Ecto neural progenitor cell (in vitro differentiated cells): ENCODE data around the gene RNF112.

ENCODE experiments used
- DNase-seq: peaks from one replicate; pipeline ENCODE4 v3.0.0-alpha.2; 2018; ENCODE audit warnings: low spot score

Gene RNF112

GRCh38 chr17:19410875-19411620, at the start of gene RNF112:
Gene RNF112, plus strand, starts transcription at chr17:19411232. Its CDS starts 177 bp downstream, at chr17:19411409.
- DNase-seq = peak; percentile 58

- DNase-seq = no peak
Observed at GRCh38 chr17:19361326-19361725, 49.7 kb upstream of the RNF112 start.

- no peak for DNase-seq
Observed at GRCh38 chr17:19361944-19362276, 49.1 kb upstream of the RNF112 start.

- peak; percentile 98 for DNase-seq
Observed at GRCh38 chr17:19362277-19363113, 48.5 kb upstream of the RNF112 start, which contains the start of gene B9D1. Gene B9D1, minus strand, starts transcription at chr17:19362723. Its CDS starts 154 bp downstream, at chr17:19362569.

- DNase-seq = no peak
Observed at GRCh38 chr17:19363114-19363438, 48.0 kb upstream of the RNF112 start.

GRCh38 chr17:19363460-19364035, 47.5 kb upstream of the RNF112 start:
- DNase-seq = no peak

GRCh38 chr17:19364699-19365498, 46.1 kb upstream of the RNF112 start:
- DNase-seq = no peak

- no peak for DNase-seq
Observed at GRCh38 chr17:19365499-19365817, 45.6 kb upstream of the RNF112 start.

GRCh38 chr17:19365833-19366636, 45.0 kb upstream of the RNF112 start:
- no peak for DNase-seq

- no peak for DNase-seq
Observed at GRCh38 chr17:19366637-19366972, 44.4 kb upstream of the RNF112 start.

- no peak for DNase-seq
Observed at GRCh38 chr17:19368229-19368628, 42.8 kb upstream of the RNF112 start.

- no peak for DNase-seq
Observed at GRCh38 chr17:19369107-19369778, 41.8 kb upstream of the RNF112 start.

- no peak for DNase-seq
Observed at GRCh38 chr17:19369846-19370492, 41.1 kb upstream of the RNF112 start.

GRCh38 chr17:19370493-19370960, 40.5 kb upstream of the RNF112 start:
- no peak for DNase-seq

GRCh38 chr17:19371259-19372010, 39.6 kb upstream of the RNF112 start:
- DNase-seq = peak; percentile 41

- DNase-seq = peak; percentile 47
Observed at GRCh38 chr17:19372011-19372370, 39.0 kb upstream of the RNF112 start.

GRCh38 chr17:19372439-19372838, 38.6 kb upstream of the RNF112 start:
- no peak for DNase-seq

- peak; percentile 47 for DNase-seq
Observed at GRCh38 chr17:19372866-19373504, 38.0 kb upstream of the RNF112 start.

GRCh38 chr17:19374136-19374535, 36.9 kb upstream of the RNF112 start:
- DNase-seq = no peak
